Cardiac septum (tissue), 1 donor: Measurements from ENCODE around the gene PRR35. TPM values are rescaled to one million over a fixed set of nuclear protein-coding genes. Genes with fewer than 3 reads are reported as not detected.

Experiments
- DNase-seq: peaks from one replicate; pipeline ENCODE4 v3.0.0-alpha.2; 2020; ENCODE audit warnings: low spot score
- intact Hi-C: fragments of 100-400 bp; cut with DNase I; formaldehyde crosslinking; loops from one replicate; pipeline ENCODE4 v1.14.0; 2022
- total RNA-seq: library from RNA; stranded (reverse); fragmentation: NEBNext Ultra II Directional; extraction: Animal tissue kit (Norgen Biotek cat#: 25700); gene quantifications from one replicate; pipeline ENCODE4 v1.2.1, GENCODE V29; 2021
- donor health status: DM: no; HTN: no; CAD: no.

The PRR35 gene
- total RNA-seq, 1 donor from 2014 or later = not detected

DNA sequence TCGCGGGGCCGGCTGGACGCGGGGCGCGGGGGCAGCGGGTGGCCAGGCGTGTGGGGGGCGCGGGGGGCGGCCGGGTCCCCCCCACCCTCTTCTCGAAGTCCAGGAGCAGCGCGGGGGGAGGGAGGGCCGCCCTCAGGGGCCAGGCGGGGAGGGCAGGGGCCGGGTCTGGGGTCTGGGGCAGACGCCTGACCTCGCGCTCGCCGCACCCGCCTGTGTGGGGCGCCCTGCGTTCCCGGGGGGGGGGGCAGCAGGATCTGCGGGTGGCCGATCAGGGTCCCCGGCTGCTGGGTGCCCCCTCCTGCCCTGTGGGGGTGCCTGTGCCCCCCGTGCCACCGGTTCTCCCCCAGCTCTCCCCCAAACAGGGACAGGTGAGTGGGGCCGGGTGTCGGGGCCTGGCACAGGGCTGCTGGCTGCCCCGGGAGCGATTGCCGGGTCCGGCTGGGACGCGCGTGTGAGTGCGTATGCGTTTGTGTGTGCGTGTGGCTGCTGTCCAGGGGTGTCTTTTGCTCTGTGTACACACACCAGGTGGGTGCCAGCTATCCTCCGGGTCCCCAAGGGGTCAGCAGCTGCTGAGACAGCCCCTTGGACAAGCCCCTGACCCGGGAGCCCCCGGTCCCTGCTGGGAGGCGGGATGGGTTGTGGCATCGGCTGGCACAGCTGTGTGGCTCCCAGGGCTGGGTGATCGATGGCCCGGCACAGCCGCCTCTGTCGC lies 663 bp downstream of the PRR35 start:
- intact Hi-C loops = no loop called here
- no peak for DNase-seq

GRCh38 chr16:561413-561794 lies 1.2 kb downstream of the PRR35 start:
- intact Hi-C loops = no loop called here
- no peak for DNase-seq

GRCh38 chr16:561957-562938 lies 2.1 kb downstream of the PRR35 start:
- DNase-seq = no peak
- intact Hi-C loops = no loop called here

DNA sequence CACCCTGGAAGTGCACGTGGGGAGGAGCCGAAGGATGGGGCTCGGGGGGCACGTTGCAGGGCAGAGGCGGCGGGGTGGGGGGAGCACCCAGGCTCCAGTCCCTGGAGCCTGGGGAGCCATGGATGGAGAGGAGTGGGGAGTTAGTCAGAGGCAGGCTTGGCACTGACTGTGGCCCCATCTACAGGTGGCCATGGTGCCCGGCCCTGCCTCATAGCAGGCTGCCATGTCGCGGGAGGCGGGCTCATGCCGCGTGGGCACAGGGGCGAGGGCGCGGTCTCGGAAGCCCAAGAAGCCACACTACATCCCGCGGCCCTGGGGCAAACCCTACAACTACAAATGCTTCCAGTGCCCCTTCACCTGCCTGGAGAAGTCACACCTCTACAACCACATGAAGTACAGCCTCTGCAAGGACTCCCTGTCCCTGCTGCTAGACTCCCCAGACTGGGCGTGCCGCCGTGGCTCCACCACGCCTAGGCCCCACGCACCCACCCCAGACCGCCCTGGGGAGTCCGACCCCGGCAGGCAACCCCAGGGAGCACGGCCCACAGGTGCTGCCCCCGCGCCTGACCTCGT lies 3.0 kb downstream of the PRR35 start:
- intact Hi-C loops = no loop called here

GRCh38 chr16:564690-565418 lies 4.7 kb downstream of the PRR35 start:
- DNase-seq = no peak
- intact Hi-C loops = no loop called here

More for the DNA sequence above, 3.0 kb downstream of the PRR35 start:
- DNase-seq = no peak

- intact Hi-C loops = no loop called here
- no peak for DNase-seq
These were observed 5.5 kb downstream of the PRR35 start for GRCh38 chr16:565419-566330.

- DNase-seq = peak; percentile 81
- intact Hi-C loops = no loop called here
These were observed 6.5 kb downstream of the PRR35 start, which contains the start of gene NHLRC4 for GRCh38 chr16:566475-567372. TSS of gene NHLRC4 (plus strand) at chr16:567005. CDS start at chr16:568048, 1,043 bp downstream.

DNA sequence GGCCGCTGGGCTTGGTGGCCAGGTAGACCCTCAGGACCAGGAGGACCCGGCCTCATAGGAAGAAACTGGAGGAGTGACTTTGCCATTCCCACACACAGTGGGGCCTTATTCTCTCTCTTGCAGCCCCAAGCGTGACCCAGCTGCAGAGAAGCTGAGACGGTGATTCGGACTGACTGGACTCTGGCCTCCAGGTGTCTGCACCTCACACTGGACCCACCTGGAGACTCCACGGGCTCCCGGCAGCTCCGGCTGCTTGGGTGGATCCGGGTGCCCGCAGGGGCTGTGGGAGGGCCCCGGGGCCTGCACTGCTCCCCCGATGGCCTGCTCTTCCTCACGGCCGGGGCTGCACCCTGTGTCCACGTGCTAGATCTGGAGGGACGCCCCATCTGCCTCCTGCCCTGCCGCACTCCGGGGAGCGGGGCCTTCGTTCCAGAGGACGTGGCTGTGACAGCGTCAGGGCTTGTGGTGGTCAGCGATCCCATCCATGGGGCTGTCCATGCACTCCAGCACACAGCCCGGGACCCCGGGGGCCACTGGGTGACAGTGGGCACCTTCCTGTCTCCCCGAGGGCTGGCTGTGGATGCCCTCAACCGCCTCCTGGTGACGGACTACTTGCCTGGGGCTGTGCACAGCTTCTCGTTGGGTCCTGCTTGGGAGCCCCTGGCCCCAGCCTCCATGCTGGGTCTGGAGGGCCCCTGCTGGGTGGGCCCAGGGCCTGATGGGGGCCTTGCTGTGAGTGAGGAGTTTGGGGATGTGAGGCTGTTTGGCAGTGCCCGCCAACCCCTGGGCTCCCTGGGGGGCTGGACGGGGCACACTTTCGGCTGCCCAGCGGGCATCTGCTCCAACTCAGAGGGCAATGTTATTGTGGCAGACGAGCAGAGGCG lies 7.4 kb downstream of the PRR35 start:
- DNase-seq = no peak
- intact Hi-C loops = no loop called here

GRCh38 chr16:568401-569258 lies 8.4 kb downstream of the PRR35 start:
- no peak for DNase-seq
- intact Hi-C loops = no loop called here

- intact Hi-C loops = no loop called here
- peak; percentile 89 for DNase-seq
These were observed 9.5 kb downstream of the PRR35 start, which contains the start of gene PIGQ for GRCh38 chr16:569445-570254. TSS of gene PIGQ (plus strand) at chr16:569968. CDS start at chr16:574075, 4,107 bp downstream.

GRCh38 chr16:572865-573650 lies 12.9 kb downstream of the PRR35 start:
- no peak for DNase-seq
- intact Hi-C loops = no loop called here

GRCh38 chr16:574021-574760 lies 14.0 kb downstream of the PRR35 start:
- no peak for DNase-seq
- intact Hi-C loops = no loop called here
